ENCODE measurements around the gene CFAP90. TPM values are rescaled to one million over a fixed set of nuclear protein-coding genes. Genes with fewer than 3 reads are reported as not detected.

The CFAP90 gene
- total RNA-seq, 1 donor from 2014 or later, result 0.64 TPM

DNA sequence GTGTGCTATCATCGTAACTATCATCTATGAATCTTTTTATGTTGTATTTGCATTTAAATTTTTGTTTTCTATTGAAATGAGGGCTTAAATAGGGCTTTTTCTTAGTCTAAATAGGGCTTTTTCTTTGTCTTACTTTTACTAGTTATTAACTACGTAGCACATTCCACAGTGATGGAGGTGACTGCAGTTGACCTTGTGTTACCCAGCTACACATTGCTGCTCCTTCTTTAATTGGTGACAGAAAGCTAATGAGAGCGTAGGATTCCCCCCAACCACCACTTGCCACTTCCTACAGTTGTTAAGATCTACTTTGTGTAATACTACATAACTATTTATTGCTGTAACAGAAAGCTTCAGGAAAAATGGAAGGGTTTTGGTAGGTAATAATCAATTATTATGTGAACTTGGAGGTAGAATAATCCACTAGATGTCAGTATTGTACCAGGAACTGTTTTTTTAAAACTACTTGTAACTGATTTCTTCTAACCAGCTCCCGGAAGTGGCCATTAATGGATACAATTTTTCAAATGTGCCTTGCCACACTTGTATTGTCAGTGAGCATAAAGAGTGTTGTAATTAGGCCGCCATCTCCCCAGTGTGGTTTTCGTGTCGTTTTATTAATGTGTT, 36.0 kb upstream of the CFAP90 start:
- FAIRE-seq, result peak; percentile 49
- H3K9ac ChIP-seq (ENCODE audit: low read length), result no peak overlapping the region
- peaks cover 1% of the 10 kb centered on the region for H3K79me2 ChIP-seq (ENCODE audit: insufficient read depth, low read length)
- Mint-ChIP-seq H3K36me3 (ENCODE audit: low read depth, unreplicated experiment) (peaks cover 3% of the 10 kb centered on the region), H3K4me3 (ENCODE audit: unreplicated experiment) (no peak overlapping the region), H3K9me3 (ENCODE audit: unreplicated experiment) (no peaks in the 10 kb centered on the region), H3K4me1 (ENCODE audit: low read depth, unreplicated experiment) (no peaks in the 10 kb centered on the region), H3K27ac (ENCODE audit: unreplicated experiment) (no peak overlapping the region), H3K27me3 (ENCODE audit: low read depth, unreplicated experiment) (no peaks in the 10 kb centered on the region)
- H3K4me1 ChIP-seq (ENCODE audit: insufficient read depth, low read length), result no peaks in the 10 kb centered on the region
- no peak overlapping the region for H2AFZ ChIP-seq (ENCODE audit: low read depth, low read length)
- peaks cover 52% of the 10 kb centered on the region for H3K36me3 ChIP-seq (ENCODE audit: insufficient read depth, low read length)
- no peaks in the 10 kb centered on the region for H3K9me3 ChIP-seq (ENCODE audit: insufficient read depth, low read depth, low read length)
- no peaks in the 10 kb centered on the region for H3K27me3 ChIP-seq (ENCODE audit: insufficient read depth, low read length)
- no peak overlapping the region for H3K4me3 ChIP-seq (ENCODE audit: insufficient read depth, low read depth, low read length)
- H3K4me2 ChIP-seq (ENCODE audit: low read length), result no peak overlapping the region
- H4K20me1 ChIP-seq (ENCODE audit: insufficient read depth, low read length), result peaks cover 13% of the 10 kb centered on the region
- no peak for TF ChIP-seq EZH2 (IDR thresholded peaks at IDR 0.05; ENCODE audit: insufficient read depth, low read length)
- TF ChIP-seq, protein P1, sequence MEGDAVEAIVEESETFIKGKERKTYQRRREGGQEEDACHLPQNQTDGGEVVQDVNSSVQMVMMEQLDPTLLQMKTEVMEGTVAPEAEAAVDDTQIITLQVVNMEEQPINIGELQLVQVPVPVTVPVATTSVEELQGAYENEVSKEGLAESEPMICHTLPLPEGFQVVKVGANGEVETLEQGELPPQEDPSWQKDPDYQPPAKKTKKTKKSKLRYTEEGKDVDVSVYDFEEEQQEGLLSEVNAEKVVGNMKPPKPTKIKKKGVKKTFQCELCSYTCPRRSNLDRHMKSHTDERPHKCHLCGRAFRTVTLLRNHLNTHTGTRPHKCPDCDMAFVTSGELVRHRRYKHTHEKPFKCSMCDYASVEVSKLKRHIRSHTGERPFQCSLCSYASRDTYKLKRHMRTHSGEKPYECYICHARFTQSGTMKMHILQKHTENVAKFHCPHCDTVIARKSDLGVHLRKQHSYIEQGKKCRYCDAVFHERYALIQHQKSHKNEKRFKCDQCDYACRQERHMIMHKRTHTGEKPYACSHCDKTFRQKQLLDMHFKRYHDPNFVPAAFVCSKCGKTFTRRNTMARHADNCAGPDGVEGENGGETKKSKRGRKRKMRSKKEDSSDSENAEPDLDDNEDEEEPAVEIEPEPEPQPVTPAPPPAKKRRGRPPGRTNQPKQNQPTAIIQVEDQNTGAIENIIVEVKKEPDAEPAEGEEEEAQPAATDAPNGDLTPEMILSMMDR (IDR thresholded peaks at IDR 0.05; ENCODE audit: insufficient read depth, low read depth, low read length), result peak; percentile 50
- no peak overlapping the region for H3K27ac ChIP-seq (ENCODE audit: low read depth, low read length)
- peak; percentile 44 for DNase-seq (ENCODE audit: low read depth)

DNA sequence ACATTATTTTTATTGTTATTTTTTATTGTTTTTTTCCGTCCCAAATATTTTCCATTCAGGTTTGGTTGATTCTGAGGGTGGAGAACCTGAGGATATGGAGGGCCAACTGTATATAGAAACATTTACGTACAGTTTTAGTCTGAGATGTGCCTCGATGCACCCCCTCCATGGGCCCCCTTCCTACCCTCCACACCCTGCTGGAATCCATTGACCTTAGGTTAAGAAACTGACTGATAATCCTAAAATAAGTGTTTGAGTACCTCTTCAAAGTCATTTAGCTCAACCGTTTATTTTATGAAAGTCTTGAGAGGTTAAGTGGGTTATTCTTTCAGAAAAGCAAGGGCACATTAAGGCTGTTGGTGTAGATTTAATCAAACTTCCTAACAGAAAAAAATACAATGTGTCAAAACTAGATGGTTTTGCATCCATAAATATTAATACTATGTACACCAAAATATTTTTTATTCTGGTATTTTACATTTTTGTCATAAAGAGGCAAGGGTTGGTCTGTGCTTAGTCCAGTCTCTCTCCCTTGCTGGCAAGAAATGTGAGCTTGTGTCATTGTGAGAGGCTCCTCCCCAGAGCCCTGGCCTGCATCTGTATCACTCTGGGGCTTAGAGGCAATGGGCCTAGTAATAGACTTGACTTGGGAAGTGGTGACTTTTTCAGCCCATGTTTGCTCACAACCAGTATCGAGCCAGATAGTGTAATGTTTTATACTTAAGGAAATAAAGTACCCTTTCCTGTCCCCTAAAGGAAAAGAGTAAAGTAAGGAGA, 33.7 kb upstream of the CFAP90 start:
- Mint-ChIP-seq H3K4me3 (ENCODE audit: unreplicated experiment) (no peak overlapping the region), H3K27me3 (ENCODE audit: low read depth, unreplicated experiment) (no peaks in the 10 kb centered on the region), H3K27ac (ENCODE audit: unreplicated experiment) (no peak overlapping the region), H3K36me3 (ENCODE audit: low read depth, unreplicated experiment) (peaks cover 3% of the 10 kb centered on the region), H3K9me3 (ENCODE audit: unreplicated experiment) (no peaks in the 10 kb centered on the region), H3K4me1 (ENCODE audit: low read depth, unreplicated experiment) (no peaks in the 10 kb centered on the region)
- Histone ChIP-seq H3K79me2 (ENCODE audit: insufficient read depth, low read length) (peaks cover 21% of the 10 kb centered on the region), H3K4me2 (ENCODE audit: low read length) (no peak overlapping the region), H3K4me1 (ENCODE audit: insufficient read depth, low read length) (no peaks in the 10 kb centered on the region), H3K27me3 (ENCODE audit: insufficient read depth, low read length) (no peaks in the 10 kb centered on the region), H3K36me3 (ENCODE audit: insufficient read depth, low read length) (peaks cover 42% of the 10 kb centered on the region), H2AFZ (ENCODE audit: low read depth, low read length) (no peak overlapping the region), H3K9ac (ENCODE audit: low read length) (no peak overlapping the region), H3K4me3 (ENCODE audit: insufficient read depth, low read depth, low read length) (no peak overlapping the region), H3K27ac (ENCODE audit: low read depth, low read length) (no peak overlapping the region), H4K20me1 (ENCODE audit: insufficient read depth, low read length) (peaks cover 31% of the 10 kb centered on the region), H3K9me3 (ENCODE audit: insufficient read depth, low read depth, low read length) (no peaks in the 10 kb centered on the region)
- FAIRE-seq, result no peak
- DNase-seq (ENCODE audit: low read depth), result no peak
- TF ChIP-seq, protein P1 (IDR thresholded peaks at IDR 0.05; ENCODE audit: insufficient read depth, low read depth, low read length), result no peak
- no peak for TF ChIP-seq EZH2 (IDR thresholded peaks at IDR 0.05; ENCODE audit: insufficient read depth, low read length)

DNA sequence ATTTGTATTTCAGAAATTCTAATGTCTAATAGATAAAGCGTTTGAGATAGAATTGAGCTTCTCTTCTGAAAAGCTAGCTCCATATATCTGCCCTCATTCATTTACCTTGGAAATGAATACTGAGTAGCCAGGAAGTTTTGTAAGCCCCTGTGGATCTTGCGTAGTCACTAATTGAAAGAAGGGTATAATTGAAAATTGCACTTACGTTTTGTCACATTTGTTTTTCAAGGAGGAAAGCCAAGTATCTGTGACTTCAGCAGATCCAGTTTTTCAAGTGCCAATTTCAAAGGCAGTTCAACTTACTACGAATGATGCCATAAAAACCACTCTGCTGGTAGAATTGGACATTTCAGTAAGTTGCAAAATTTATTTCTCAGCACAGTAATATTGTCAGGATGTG, 32.0 kb upstream of the CFAP90 start:
- Histone ChIP-seq H4K20me1 (ENCODE audit: insufficient read depth, low read length) (peaks cover 39% of the 10 kb centered on the region), H3K27me3 (ENCODE audit: insufficient read depth, low read length) (no peaks in the 10 kb centered on the region), H3K4me3 (ENCODE audit: insufficient read depth, low read depth, low read length) (no peak overlapping the region), H3K9ac (ENCODE audit: low read length) (no peak overlapping the region), H3K4me1 (ENCODE audit: insufficient read depth, low read length) (peaks cover 7% of the 10 kb centered on the region), H3K79me2 (ENCODE audit: insufficient read depth, low read length) (peaks cover 29% of the 10 kb centered on the region), H2AFZ (ENCODE audit: low read depth, low read length) (no peak overlapping the region), H3K9me3 (ENCODE audit: insufficient read depth, low read depth, low read length) (no peaks in the 10 kb centered on the region), H3K27ac (ENCODE audit: low read depth, low read length) (no peak overlapping the region), H3K36me3 (ENCODE audit: insufficient read depth, low read length) (peaks cover 39% of the 10 kb centered on the region), H3K4me2 (ENCODE audit: low read length) (no peak overlapping the region)
- no peak overlapping the region for H3K27ac Mint-ChIP-seq (ENCODE audit: unreplicated experiment)
- H3K36me3 Mint-ChIP-seq (ENCODE audit: low read depth, unreplicated experiment), result peaks cover 3% of the 10 kb centered on the region
- H3K4me3 Mint-ChIP-seq (ENCODE audit: unreplicated experiment), result no peak overlapping the region
- no peaks in the 10 kb centered on the region for H3K27me3 Mint-ChIP-seq (ENCODE audit: low read depth, unreplicated experiment)
- FAIRE-seq (no peak), DNase-seq (ENCODE audit: low read depth) (no peak)
- TF ChIP-seq, protein P1 (IDR thresholded peaks at IDR 0.05; ENCODE audit: insufficient read depth, low read depth, low read length), result no peak
- no peak for TF ChIP-seq EZH2 (IDR thresholded peaks at IDR 0.05; ENCODE audit: insufficient read depth, low read length)
- no peaks in the 10 kb centered on the region for H3K9me3 Mint-ChIP-seq (ENCODE audit: unreplicated experiment)
- peaks cover 7% of the 10 kb centered on the region for H3K4me1 Mint-ChIP-seq (ENCODE audit: low read depth, unreplicated experiment)

All from astrocyte (in vitro differentiated cells and primary cell).